ENCODE measurements around the gene FOXL1.

GRCh38 chr16:86572041-86572521, 6.3 kb upstream of the FOXL1 start:
- TF ChIP-seq POLR2AphosphoS5 (IDR thresholded peaks at IDR 0.05) (no peak), EP300 (IDR thresholded peaks at IDR 0.05) (no peak), POLR2A (IDR thresholded peaks at IDR 0.05; ENCODE audit: low read depth) (no peak)
- TF ChIP-seq, protein P1, sequence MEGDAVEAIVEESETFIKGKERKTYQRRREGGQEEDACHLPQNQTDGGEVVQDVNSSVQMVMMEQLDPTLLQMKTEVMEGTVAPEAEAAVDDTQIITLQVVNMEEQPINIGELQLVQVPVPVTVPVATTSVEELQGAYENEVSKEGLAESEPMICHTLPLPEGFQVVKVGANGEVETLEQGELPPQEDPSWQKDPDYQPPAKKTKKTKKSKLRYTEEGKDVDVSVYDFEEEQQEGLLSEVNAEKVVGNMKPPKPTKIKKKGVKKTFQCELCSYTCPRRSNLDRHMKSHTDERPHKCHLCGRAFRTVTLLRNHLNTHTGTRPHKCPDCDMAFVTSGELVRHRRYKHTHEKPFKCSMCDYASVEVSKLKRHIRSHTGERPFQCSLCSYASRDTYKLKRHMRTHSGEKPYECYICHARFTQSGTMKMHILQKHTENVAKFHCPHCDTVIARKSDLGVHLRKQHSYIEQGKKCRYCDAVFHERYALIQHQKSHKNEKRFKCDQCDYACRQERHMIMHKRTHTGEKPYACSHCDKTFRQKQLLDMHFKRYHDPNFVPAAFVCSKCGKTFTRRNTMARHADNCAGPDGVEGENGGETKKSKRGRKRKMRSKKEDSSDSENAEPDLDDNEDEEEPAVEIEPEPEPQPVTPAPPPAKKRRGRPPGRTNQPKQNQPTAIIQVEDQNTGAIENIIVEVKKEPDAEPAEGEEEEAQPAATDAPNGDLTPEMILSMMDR (IDR thresholded peaks at IDR 0.05), result no peak

Data from esophagus muscularis mucosa (tissue), 4 donors.